Upper lobe of left lung (tissue), 6 donors: ENCODE results near the gene TPD52L1. TPM values are rescaled to one million over a fixed set of nuclear protein-coding genes. Genes with fewer than 3 reads are reported as not detected.
"Not testable (repeated sequence)": the region's sequence is repeated elsewhere in the genome, so short reads cannot be mapped to it uniquely, and the experiment has no call there.

Experiments
- ATAC-seq, 2 donors: fragments of 200-7000 bp; cut with Tn5 transposase; one replicate each; pipeline ENCODE4 v1.9.1; 2022; ENCODE audit warnings: mild to moderate bottlenecking in 2 of 2, moderate library complexity in 2 of 2; ENCODE audit not compliant: low FRiP score in 2 of 2
- DNase-seq, 2 donors: peaks; one replicate each; pipeline ENCODE4 v3.0.0-alpha.2; 2019 to 2020
- H3K27ac ChIP-seq, 4 donors: fragments of 200-600 bp; sonication (generic); one replicate each; pipeline ENCODE4 v1.5.1; 2016 to 2019
- H3K27me3 ChIP-seq, 4 donors: fragments of 200-600 bp; sonication (generic); one replicate each; pipeline ENCODE4 v1.5.1; 2017 to 2019
- H3K36me3 ChIP-seq, 4 donors: fragments of 200-600 bp; sonication (generic); one replicate each; pipeline ENCODE4 v1.5.1; 2016 to 2019
- H3K4me1 ChIP-seq, 4 donors: fragments of 200-600 bp; sonication (generic); one replicate each; pipeline ENCODE4 v1.5.1; 2018 to 2019
- H3K4me3 ChIP-seq, 4 donors: fragments of 200-600 bp; sonication (generic); one replicate each; pipeline ENCODE4 v1.5.1; 2017 to 2019; ENCODE audit warnings: mild to moderate bottlenecking in 2 of 4, moderate library complexity in 1 of 4
- H3K9me3 ChIP-seq, 4 donors: fragments of 200-600 bp; sonication (generic); one replicate each; pipeline ENCODE4 v1.5.1; 2018 to 2019
- EP300 ChIP-seq, 4 donors: sonication (generic); formaldehyde crosslinking; IDR thresholded peaks; one replicate each; pipeline ENCODE4 v1.5.1; 2017; ENCODE audit warnings: antibody characterized with exemption in 4 of 4, control low read depth in 2 of 4
- POLR2A ChIP-seq, 4 donors: fragments of 450-650 bp; IDR thresholded peaks; one replicate each; pipeline ENCODE4 v1.5.1; 2016 to 2017; ENCODE audit warnings: antibody characterized with exemption in 4 of 4, mild to moderate bottlenecking in 2 of 4
- POLR2AphosphoS5 ChIP-seq, 2 donors: sonication (generic); formaldehyde crosslinking; IDR thresholded peaks; one replicate each; pipeline ENCODE4 v1.5.1; 2017; ENCODE audit warnings: antibody characterized with exemption in 2 of 2
- WGBS, 2 donors: methylation state at CpG; one replicate each; pipeline ENCODE4 v1.1.5; 2017 to 2018; 5-methylcytosine and 5-hydroxymethylcytosine counted together
- total RNA-seq, 6 donors: library from RNA; depleted of rRNA in 4 of 6; stranded (reverse); fragments of >200 nt in 4 of 6; gene quantifications; one replicate each; pipeline versions ENCODE4 v1.1.0 to v1.2.1, GENCODE V29; 2016 to 2021
- TF ChIP-seq, protein P1 (sequence below), 6 experiments: fragments of 450-650 bp in 4 of 6; fragments of 200-600 bp in 2 of 6; sonication (generic) in 2 of 6; IDR thresholded peaks; one replicate each; pipeline ENCODE4 v1.5.1; 2016 to 2019; ENCODE audit warnings: antibody characterized with exemption in 6 of 6
- donor health status: DM: no; HTN: no; CAD: no; lungs with moderate emphysema.
- donor health status: DM: no; HTN: yes; CAD: no; lungs with severe emphysema.

Gene TPD52L1
- total RNA-seq, 6 donors from 2014 or later = 15.5 to 63.4 (median 32.2) TPM

DNA sequence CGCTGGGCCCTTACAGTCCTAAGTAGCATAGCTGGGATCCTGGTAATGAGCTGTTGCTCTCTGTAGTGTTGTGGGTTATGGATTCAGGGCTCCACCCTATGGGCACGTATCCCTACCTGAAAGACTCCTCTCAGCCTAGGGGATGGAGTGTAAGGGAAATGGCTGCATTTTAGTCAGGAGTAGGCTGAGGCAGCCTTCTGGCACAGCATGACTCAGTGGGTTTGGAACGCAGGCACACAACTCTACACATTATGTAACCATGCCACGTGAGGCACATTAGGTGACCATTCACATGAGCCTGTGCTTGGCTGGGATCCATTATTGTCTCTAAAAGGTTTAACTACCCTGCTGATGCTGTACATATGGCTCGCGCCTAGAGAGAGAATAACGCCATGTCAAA, 120.4 kb downstream of the TPD52L1 start:
- TF ChIP-seq POLR2AphosphoS5 (IDR thresholded peaks at IDR 0.05) = no peak
- no peak for TF ChIP-seq EP300 (IDR thresholded peaks at IDR 0.05)
- TF ChIP-seq POLR2A (IDR thresholded peaks at IDR 0.05) = no peak
- TF ChIP-seq, protein P1, sequence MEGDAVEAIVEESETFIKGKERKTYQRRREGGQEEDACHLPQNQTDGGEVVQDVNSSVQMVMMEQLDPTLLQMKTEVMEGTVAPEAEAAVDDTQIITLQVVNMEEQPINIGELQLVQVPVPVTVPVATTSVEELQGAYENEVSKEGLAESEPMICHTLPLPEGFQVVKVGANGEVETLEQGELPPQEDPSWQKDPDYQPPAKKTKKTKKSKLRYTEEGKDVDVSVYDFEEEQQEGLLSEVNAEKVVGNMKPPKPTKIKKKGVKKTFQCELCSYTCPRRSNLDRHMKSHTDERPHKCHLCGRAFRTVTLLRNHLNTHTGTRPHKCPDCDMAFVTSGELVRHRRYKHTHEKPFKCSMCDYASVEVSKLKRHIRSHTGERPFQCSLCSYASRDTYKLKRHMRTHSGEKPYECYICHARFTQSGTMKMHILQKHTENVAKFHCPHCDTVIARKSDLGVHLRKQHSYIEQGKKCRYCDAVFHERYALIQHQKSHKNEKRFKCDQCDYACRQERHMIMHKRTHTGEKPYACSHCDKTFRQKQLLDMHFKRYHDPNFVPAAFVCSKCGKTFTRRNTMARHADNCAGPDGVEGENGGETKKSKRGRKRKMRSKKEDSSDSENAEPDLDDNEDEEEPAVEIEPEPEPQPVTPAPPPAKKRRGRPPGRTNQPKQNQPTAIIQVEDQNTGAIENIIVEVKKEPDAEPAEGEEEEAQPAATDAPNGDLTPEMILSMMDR (IDR thresholded peaks at IDR 0.05) = no peak
- DNase-seq (no peak), ATAC-seq (no peak)
- Histone ChIP-seq H3K27me3 (no peaks in the 10 kb centered on the region), H3K4me1 (no peaks in the 10 kb centered on the region), H3K4me3 (no peak overlapping the region), H3K27ac (no peak overlapping the region), H3K36me3 (peaks cover 0 to 30% (median 7%) of the 10 kb centered on the region in 4 donors), H3K9me3 (no peaks in the 10 kb centered on the region)
- 95 to 97% methylated on average over 7 of the region's 7 CpGs for WGBS, 2 donors

DNA sequence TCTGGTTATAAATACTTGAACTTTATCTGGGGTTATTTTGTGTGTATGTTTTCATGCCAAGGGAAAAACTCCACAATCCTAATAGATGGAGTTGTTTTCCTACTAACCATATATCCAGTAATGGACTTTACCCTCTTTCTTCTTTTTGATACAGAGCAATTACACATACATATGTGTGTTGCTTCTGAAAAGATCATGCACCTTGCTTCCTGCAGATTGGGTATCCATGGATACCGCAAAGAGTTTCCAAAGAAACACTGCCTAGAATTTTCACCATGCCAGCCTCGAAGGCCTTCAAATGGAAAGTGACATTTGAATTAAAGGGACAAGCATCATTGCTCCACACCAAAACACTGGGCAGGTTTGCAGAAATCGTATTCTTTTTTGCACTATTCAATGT, 121.4 kb downstream of the TPD52L1 start:
- no peak for TF ChIP-seq POLR2AphosphoS5 (IDR thresholded peaks at IDR 0.05)
- TF ChIP-seq EP300 (IDR thresholded peaks at IDR 0.05) = no peak
- TF ChIP-seq, protein P1 (IDR thresholded peaks at IDR 0.05) = no peak
- no peak for TF ChIP-seq POLR2A (IDR thresholded peaks at IDR 0.05)
- Histone ChIP-seq H3K9me3 (no peaks in the 10 kb centered on the region), H3K27ac (no peak overlapping the region), H3K27me3 (no peaks in the 10 kb centered on the region), H3K4me3 (no peak overlapping the region), H3K4me1 (no peaks in the 10 kb centered on the region), H3K36me3 (peaks cover 0 to 30% (median 7%) of the 10 kb centered on the region in 4 donors)
- ATAC-seq (no peak), DNase-seq (no peak)
- 88 to 92% methylated on average over 3 of the region's 3 CpGs for WGBS, 2 donors

DNA sequence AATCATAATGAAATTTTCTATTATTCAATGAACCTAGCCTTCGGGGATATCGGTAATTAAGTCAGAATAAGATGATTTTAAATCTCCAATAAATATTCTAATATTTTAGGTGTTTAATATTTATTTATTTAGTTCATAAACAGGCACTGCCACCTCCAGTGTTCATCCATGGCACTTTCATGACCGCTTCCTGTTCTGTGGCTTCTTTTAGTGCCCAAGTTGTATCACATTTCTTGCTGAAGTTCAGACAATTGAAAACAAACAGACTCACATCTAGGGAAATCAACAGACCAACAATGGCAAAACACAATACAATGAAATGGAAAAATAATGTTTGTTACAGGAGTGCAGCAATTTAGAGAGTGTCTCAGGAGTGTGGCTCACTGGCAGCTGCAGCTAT, 122.2 kb downstream of the TPD52L1 start:
- Histone ChIP-seq H3K4me3 (no peak overlapping the region), H3K9me3 (peaks cover 0 to 5% (median 0%) of the 10 kb centered on the region in 4 donors), H3K4me1 (no peaks in the 10 kb centered on the region), H3K27me3 (no peaks in the 10 kb centered on the region), H3K36me3 (peaks cover 0 to 37% (median 7%) of the 10 kb centered on the region in 4 donors), H3K27ac (no peak overlapping the region)
- no peak for DNase-seq
- 92 to 93% methylated on average over 3 of the region's 3 CpGs for WGBS, 2 donors
- ATAC-seq = no peak
- no peak for TF ChIP-seq POLR2AphosphoS5 (IDR thresholded peaks at IDR 0.05)

DNA sequence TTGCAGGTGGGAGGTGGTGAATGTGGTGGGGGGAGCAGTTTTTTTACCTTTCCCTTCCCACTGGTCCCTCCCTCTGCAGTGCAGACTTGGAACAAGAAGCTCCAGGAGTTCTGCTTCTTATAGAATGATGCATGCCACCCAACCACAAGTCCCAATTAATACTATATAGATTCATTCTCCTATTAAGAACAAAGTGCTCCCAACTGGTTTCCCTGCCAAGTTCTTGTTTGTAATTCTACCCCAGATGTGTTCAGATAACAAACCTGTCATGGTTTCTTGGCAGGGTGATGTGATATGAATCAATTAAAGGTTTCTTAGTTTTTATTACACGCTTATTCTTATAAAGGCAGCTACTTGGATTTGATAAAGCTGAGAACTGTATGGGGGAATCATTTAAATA, 124.3 kb downstream of the TPD52L1 start:
- H3K4me1 ChIP-seq = no peaks in the 10 kb centered on the region
- H3K27ac ChIP-seq = no peak overlapping the region
- ATAC-seq (no peak), DNase-seq (no peak)
- TF ChIP-seq POLR2AphosphoS5 (IDR thresholded peaks at IDR 0.05) = no peak
- no peak for TF ChIP-seq POLR2A (IDR thresholded peaks at IDR 0.05)
- TF ChIP-seq EP300 (IDR thresholded peaks at IDR 0.05) = no peak
- TF ChIP-seq, protein P1 (IDR thresholded peaks at IDR 0.05) = no peak
- peaks cover 0 to 6% (median 0%) of the 10 kb centered on the region in 4 donors for H3K9me3 ChIP-seq
- WGBS, 2 donors = 94 to 95% methylated on average over 1 of the region's 1 CpG
- peaks cover 0 to 34% (median 5%) of the 10 kb centered on the region in 4 donors for H3K36me3 ChIP-seq
- H3K4me3 ChIP-seq = no peak overlapping the region
- H3K27me3 ChIP-seq = no peaks in the 10 kb centered on the region

DNA sequence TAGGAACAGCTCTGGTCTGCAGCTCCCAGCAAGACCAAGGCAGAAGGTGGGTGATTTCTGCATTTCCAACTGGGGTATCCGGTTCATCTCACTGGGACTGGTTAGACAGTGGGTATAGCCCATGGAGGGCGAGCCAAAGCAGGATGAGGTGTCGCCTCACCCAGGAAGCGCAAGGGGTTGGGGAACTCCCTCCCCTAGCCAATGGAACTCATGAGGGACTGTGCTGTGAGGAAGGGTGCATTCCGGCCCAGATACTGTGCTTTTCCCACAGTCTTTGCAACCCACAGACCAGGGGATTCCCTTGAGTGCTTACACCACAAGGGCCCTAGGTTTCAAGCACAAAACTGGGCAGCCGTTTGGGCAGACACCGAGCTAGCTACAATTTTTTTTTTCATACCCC, 126.4 kb downstream of the TPD52L1 start:
- TF ChIP-seq EP300 (IDR thresholded peaks at IDR 0.05) (no peak), POLR2AphosphoS5 (IDR thresholded peaks at IDR 0.05) (no peak), POLR2A (IDR thresholded peaks at IDR 0.05) (no peak)
- TF ChIP-seq, protein P1 (IDR thresholded peaks at IDR 0.05) = no peak
- 81 to 91% methylated on average over 5 to 7 of the region's 7 CpGs for WGBS, 2 donors
- H3K9me3 ChIP-seq = peaks cover 0 to 6% (median 2%) of the 10 kb centered on the region in 4 donors
- H3K4me1 ChIP-seq = no peaks in the 10 kb centered on the region
- peaks cover 0 to 21% (median 5%) of the 10 kb centered on the region in 4 donors for H3K36me3 ChIP-seq
- H3K27me3 ChIP-seq = no peaks in the 10 kb centered on the region
- DNase-seq = no peak
- ATAC-seq = no peak
- H3K4me3 ChIP-seq = no peak overlapping the region
- H3K27ac ChIP-seq = no peak overlapping the region

DNA sequence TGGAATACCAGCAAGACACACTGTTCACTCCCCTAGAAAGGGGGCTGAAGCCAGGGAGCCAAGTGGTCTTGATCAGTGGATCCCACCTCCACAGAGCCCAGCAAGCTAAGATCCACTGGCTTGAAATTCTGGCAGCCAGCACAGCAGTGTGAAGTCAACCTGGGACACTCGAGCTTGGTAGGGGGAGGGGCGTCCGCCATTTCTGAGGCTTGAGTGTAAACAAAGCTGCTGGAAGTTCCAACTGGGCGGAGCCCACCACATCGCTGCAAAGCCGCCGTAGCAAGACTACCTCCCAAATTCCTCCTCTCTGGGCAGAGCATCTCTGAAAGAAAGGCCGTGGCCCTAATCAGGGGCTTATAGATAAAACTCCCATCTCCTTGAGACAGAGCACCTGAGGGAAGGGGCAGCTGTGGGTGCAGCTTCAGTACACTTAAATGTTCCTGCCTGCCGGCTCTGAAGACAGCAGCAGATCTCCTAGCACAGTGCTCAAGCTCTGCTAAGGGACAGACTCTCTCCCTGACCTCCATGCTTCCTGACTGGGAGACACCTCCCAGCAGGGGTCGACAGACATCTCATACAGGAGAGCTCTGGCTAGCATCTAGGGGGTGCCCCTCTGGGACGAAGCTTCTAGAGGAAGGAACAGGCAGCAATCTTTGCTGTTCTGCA, 126.9 kb downstream of the TPD52L1 start:
- not testable (repeated sequence) for H3K4me3 ChIP-seq, H3K27me3 ChIP-seq, ATAC-seq, DNase-seq, H3K9me3 ChIP-seq, H3K27ac ChIP-seq, H3K4me1 ChIP-seq
- 89 to 100% methylated on average over 3 to 11 of the region's 11 CpGs for WGBS, 2 donors
- H3K36me3 ChIP-seq = peaks cover 0 to 21% (median 5%) of the 10 kb centered on the region in 4 donors

DNA sequence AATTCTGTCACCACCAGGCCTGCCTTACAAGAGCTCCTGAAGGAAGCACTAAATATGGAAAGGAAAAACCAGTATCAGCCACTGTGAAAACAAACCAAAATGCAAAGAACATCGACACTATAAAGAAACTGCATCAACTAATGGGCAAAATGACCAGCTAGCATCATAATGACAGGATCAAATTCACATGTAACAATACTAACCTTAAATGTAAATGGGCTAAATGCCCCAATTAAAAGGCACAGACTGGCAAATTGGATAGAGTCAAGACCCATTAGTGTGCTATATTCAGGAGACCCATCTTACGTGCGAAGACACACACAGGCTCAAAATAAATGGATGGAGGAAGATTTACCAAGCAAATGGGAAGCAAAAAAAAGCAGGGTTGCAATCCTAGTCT, 128.9 kb downstream of the TPD52L1 start:
- ATAC-seq = not testable (repeated sequence)
- 95 to 97% methylated on average over 3 of the region's 3 CpGs for WGBS, 2 donors

More for the DNA sequence above, 128.9 kb downstream of the TPD52L1 start:
- not testable (repeated sequence) for DNase-seq, H3K27ac ChIP-seq, H3K27me3 ChIP-seq, H3K9me3 ChIP-seq, H3K4me1 ChIP-seq, H3K4me3 ChIP-seq
- H3K36me3 ChIP-seq = peaks cover 0 to 21% (median 1%) of the 10 kb centered on the region in 4 donors
